Omental fat pad (tissue), 4 donors: ENCODE data around the gene NEIL1. TPM values are rescaled to one million over a fixed set of nuclear protein-coding genes. Genes with fewer than 3 reads are reported as not detected.
"Not testable (repeated sequence)": the region's sequence is repeated elsewhere in the genome, so short reads cannot be mapped to it uniquely, and the experiment has no call there.

Experiments
- ATAC-seq: fragments of 150-250 bp; one replicate; pipeline ENCODE4 v1.9.1; 2016; ENCODE audit warnings: mild to moderate bottlenecking, moderate library complexity; ENCODE audit not compliant: low FRiP score
- DNase-seq: peaks from one replicate; pipeline ENCODE4 v3.0.0-alpha.2; 2019; ENCODE audit warnings: low spot score
- total RNA-seq, 4 donors: library from RNA; depleted of rRNA; stranded (reverse); fragments of >200 nt; gene quantifications; one replicate each; pipeline ENCODE4 v1.1.0, GENCODE V29; 2016
- TF ChIP-seq, protein P1 (sequence below), 3 donors: fragments of 450-650 bp; IDR thresholded peaks; one replicate each; pipeline ENCODE4 v1.5.1; 2016 to 2017; ENCODE audit warnings: antibody characterized with exemption in 3 of 3, mild to moderate bottlenecking in 3 of 3, moderate library complexity in 2 of 3

NEIL1 gene
- total RNA-seq, 4 donors from 2014 or later = 13.3 to 41.8 (median 29.9) TPM

DNA sequence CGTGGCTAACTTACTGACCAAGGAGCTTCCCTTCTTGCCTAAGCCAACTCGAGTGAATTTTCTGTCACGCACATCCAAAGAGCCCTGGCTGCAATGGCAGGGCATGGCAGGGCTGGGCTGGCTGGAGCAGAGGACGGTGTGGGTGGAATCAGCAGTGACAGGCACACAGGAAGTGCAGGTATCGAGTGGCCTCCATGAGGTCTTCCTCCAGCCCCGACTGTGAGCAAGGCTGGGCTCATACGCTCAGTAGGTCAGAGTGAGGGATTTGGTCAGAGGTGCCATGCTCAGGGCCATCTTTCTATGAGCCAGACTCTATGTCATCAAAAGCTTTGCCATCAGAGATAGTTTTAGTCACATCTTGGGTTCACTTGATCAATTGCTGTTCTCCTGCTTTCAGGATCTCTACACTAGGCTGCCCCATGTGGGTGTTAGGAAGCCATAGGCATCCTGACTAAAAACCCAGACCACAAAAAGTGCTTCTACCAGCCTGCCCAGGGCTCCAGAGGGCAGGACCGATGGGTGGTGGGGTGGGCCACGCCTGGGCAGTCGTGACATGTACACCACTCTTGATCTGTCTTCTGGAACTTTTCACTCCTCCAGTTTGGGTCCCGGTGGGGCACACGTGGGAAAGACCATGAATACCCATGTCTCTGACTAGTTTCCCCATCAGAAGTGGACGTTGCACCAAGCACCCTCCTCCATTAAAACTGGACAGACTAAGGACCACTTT lies 33.6 kb upstream of the NEIL1 start:
- DNase-seq (no peak), ATAC-seq (no peak)
- TF ChIP-seq, protein P1, sequence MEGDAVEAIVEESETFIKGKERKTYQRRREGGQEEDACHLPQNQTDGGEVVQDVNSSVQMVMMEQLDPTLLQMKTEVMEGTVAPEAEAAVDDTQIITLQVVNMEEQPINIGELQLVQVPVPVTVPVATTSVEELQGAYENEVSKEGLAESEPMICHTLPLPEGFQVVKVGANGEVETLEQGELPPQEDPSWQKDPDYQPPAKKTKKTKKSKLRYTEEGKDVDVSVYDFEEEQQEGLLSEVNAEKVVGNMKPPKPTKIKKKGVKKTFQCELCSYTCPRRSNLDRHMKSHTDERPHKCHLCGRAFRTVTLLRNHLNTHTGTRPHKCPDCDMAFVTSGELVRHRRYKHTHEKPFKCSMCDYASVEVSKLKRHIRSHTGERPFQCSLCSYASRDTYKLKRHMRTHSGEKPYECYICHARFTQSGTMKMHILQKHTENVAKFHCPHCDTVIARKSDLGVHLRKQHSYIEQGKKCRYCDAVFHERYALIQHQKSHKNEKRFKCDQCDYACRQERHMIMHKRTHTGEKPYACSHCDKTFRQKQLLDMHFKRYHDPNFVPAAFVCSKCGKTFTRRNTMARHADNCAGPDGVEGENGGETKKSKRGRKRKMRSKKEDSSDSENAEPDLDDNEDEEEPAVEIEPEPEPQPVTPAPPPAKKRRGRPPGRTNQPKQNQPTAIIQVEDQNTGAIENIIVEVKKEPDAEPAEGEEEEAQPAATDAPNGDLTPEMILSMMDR (IDR thresholded peaks at IDR 0.05) = no peak

DNA sequence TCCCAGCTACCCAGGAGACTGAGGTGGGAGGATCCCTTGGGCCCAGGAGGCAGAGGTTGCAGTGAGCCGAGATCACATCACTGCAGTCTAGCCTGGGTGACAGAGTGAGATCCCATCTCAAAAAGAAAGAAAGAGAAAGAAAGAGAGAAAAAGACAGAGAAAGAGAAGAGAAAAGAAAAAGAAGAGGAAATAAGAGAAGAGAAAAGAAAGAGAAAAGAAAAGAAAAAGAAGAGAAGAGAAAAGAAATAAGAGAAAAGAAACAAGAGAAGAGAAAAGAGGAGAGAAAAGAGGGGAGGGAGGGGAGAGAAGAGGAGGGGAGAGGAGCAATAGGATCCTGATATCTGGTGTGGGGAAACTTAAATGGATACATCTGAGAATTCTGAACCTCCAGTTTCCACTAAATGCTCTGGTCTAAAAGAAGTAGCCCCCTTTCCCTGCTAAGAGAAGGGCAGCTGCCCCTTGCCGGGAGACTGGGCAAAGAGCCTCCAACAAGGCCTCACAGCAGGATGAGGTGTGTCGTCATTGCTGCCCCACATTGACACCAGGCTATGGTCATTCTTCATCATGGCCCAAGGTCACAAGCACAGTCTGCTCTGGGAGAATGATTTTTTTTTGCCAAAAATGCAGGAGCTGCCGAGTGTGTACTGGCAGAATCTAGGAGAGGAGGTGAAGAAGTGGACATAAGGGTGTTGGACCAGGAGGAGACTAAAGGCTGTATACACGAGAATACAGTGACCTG lies 32.1 kb upstream of the NEIL1 start:
- TF ChIP-seq, protein P1 (IDR thresholded peaks at IDR 0.05) = no peak
- ATAC-seq = no peak
- no peak for DNase-seq

DNA sequence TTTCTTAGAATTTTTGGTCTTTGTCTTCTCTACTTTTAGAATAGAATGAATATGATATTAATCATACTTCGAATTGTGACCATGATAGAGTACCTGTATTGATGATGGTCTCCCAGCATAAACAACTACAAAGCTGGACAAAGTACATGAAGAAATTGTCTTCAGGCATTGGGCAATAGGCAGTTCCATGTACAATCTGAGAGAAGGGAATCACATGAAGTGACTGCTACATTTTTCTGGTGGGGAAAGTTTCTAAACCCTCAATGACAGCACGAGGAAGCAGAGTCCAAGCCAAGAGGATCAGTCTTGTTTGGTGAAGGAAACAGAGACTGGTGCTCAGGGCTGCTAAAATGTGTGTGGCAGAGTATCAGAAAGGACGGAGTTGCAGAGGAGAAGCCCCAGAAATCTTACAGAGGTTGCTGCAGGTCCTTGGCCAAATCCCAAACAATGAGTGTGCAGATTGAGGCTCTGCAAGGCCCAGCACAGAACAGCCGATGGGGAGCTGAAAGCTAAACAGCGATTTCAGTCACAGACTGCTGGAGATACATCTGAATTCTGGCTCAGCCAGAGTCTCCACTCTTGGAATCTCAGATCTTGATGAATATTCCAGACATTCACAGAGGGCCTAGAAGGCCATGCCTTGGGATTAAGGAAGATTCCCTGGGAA lies 27.5 kb upstream of the NEIL1 start:
- DNase-seq, ATAC-seq: not testable (repeated sequence)

- TF ChIP-seq, protein P1 (IDR thresholded peaks at IDR 0.05) = no peak
- DNase-seq (no peak), ATAC-seq (no peak)
These were observed 25.1 kb upstream of the NEIL1 start for GRCh38 chr15:75321711-75322110.

- no peak for ATAC-seq
- TF ChIP-seq, protein P1 (IDR thresholded peaks at IDR 0.05) = no peak
- DNase-seq = no peak
These were observed 20.9 kb upstream of the NEIL1 start for GRCh38 chr15:75325922-75326321.

- TF ChIP-seq, protein P1 (IDR thresholded peaks at IDR 0.05) = no peak
- no peak for DNase-seq
- ATAC-seq = no peak
These were observed 19.8 kb upstream of the NEIL1 start for GRCh38 chr15:75327005-75327404.

GRCh38 chr15:75327491-75327890 lies 19.3 kb upstream of the NEIL1 start:
- no peak for ATAC-seq
- DNase-seq = no peak
- TF ChIP-seq, protein P1 (IDR thresholded peaks at IDR 0.05) = no peak
